IPS-11a (cell line): ENCODE data around the gene DHX9.
A peak's percentile ranks its signal among the peaks of the same experiment; 100 is the strongest.

Experiments
- H3K4me3 ChIP-seq: one replicate; pipeline ENCODE4 v1.5.1; 2013; ENCODE audit warnings: low read depth, low read length, control low read depth

The DHX9 gene

DNA sequence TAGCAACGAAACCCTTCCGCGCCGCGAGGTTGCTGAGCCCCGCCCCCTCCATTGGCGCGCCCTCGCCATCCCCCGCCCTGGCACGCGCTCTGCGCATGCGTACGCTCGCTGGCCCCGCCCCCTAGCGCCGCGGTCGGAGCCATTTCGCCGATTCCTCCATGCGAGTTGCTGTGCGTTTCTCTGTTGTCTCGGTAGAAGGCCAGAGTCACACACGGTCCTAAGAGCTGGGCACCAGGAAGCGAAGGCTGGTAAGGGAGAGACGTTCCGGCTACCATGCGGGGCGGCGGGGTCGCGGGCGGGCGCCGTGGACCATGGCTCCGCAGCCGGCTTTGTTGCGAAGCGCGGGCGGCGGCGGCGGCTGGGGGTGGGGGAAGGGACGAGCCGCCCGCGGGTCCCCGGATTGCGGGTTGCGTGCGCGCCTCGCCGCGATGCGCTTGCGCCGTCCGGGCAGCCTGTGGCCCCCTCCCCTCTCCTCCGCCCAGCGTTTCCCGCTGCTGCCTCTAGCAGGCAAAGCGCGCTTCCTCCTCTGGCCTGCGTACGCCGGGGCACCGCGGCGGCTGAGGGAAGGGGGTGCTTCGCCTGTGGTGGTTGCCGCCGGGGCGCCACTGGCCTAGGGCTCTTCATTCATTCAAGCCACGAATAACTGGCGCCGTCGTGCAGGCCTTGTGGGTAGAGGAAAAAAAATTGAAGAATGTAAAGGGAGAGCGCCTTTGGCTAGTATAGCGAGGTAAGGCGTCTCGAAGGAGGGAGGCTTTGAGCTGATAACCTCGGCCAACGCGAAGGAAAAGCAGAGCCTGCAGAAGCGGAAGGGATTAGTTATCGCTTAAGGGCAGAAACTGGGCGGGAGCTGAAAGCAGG lies at the start of gene DHX9:
Gene DHX9, plus strand, starts transcription at position 139 of the 858 bp plus-strand sequence. CDS start 3,220 bp downstream, outside the sequence.
- peak within 1 kb of the TSS; percentile 98 for H3K4me3 ChIP-seq

DNA sequence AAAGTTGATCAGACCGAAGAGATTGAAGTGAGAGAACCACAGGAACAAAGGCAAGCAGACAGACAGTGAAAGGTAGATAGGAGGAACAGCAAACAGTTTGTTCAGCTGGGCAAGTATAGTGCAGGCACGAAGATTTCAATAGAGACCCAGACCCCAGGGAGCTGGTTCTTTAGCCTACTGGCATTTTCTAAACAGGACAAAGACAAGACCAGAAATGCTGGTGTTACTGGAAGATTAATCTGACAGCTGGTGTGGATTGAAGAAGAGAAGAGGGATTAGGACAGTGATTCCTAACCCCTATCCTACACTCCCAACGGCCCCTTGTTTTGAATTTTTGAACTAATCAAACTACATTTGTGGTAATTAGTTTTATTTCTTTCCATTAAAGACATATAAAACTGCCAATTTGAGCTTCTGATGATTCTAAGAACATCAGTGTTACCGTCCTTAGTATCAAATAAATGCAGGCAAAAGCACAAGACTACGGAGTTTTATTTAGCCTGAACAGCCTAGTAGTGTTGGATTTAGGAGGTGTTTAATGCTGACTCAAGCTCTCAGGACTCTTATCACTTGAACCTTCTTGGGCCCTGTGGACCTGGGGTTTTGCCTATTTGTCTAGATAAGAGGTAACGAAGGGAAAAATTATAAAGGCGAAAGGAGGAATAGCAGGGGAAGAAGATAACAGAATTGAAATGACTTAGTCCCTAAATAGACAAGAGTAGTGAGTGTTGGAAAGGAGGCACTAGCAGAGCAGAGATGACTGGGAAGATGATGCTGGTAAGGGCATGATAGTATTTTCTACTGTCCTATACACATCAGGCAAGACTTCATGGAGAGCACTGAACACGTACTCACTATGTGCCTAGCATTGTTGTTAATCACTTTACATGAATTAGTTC lies 47.6 kb upstream of the DHX9 start:
- H3K4me3 ChIP-seq = no peak overlapping the region

DNA sequence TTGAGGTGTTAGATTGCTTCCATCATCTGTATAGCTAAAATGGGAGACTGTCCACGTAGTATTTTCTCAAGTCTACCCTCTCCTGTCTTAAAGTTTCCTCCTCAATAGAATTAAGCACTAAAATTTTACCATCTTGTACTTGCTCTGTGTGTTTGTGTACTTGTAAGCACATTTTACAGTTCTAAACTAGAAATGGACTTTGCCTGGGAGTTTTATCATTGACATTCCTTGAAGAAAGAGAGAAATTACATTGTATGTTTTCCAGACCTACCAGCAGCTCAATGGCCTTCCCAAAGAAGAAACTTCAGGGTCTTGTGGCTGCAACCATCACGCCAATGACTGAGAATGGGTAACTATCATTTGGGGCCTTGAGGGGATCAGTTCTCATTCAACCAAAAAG lies 45.1 kb upstream of the DHX9 start:
- no peak overlapping the region for H3K4me3 ChIP-seq

DNA sequence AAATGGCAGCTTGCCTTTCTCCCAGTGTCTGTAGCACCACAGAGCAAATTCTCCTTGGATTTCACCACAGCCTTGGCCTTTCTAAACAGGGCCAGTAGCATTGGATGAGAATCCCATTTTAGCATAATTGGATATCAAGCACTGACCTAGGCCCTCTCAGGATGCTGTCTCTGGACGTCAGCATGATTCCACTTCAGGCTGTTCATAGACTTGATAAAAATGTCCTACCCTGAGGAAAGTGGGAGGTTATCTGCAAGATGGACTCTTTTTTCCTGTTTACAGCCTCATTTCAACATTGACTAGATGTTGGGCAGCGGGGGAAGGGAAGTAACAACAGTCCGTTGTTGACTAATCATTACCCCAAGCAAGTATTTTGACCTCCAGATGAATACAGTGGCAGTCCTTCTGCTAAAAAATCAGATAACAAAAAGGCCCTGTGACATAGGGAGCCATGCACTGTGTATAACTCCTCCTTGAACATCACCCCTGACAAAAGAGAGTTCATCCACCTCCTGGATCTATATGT lies 44.4 kb upstream of the DHX9 start:
- no peak overlapping the region for H3K4me3 ChIP-seq

DNA sequence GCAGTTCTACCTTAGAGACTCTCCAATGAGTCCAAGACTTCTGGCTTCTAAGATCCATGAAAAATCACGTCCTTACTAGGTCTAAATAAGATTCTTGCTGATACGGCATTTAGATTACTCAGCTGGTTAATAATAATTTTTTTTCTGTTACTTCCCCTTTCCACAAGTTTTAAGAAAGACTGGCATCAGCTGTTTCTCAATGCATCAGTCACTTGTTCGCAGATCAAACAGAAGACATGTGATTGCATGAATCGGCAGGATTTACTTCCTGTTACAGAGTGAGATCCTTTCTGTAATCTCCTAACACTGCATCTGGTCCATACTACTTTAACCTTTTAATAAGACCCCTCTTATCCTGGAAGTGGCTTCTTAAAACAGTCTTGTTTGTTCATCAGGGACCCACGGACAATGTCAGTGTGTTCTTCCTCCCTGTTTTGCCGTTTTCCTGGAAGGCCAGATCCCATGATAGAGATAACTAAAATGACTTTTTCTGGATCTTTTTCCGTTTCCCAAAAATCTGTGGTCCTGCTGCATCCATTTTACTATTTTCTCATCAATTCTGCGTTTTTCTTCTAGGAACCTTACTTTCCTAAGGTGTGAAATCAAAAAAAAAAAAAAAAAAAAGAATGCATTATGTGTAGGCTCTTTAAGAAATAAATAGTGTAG lies 43.5 kb upstream of the DHX9 start:
- H3K4me3 ChIP-seq = no peak overlapping the region

DNA sequence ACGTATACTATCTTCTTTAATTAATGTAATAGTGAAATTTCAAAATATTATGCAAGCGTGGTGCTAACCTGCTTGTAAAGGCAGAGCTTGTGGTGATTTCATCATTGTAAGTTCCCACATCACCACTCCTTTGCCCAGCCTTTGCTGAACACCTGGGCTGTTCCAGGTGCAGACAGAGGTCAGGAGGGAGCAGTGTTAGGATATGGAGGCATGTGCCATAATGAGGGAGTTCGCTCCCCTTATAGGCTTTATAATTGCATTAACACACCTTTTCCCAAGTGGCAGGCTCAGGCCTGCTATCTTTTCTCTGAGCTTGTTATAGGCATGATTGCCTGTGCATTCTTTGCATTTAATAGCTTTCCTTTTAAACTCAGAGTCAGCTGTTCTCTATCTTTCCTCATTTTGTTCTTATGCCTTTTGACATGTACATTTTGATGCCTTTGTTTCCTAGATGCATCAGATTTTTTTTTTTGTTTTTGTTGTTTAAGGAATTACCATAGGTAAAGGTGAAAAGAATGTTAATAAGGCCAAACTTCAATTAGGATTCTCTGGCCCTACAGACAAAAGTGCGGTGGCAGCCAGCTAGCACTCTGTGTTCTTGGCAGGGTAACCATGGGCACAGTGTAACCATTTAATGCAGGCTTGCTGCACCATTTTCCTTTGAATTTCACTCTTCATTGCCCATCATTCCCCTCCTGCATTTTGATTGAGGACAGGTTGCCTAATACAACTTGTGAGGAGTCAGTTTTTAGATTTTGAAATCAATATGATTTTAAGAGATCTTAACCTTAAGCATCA lies 36.9 kb upstream of the DHX9 start:
- H3K4me3 ChIP-seq = no peak overlapping the region

DNA sequence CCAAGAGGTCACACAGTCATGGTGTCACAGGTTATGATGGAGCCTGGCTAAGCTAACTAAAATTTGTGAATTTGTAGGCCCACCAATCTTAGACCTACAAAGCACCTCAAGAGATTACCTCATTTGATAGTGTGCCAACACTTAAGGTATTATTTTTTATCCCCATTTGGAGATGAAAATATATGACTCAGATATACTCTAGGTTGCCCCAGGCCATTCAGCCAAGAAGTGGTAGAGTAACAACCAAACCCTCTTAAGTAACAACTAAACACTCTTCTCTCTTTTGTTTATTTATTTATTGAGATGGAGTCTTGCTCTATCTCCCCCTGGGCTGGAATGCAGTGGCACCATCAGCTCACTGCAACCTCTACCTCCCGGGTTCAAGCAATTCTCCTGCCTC lies 35.3 kb upstream of the DHX9 start:
- no peak overlapping the region for H3K4me3 ChIP-seq

DNA sequence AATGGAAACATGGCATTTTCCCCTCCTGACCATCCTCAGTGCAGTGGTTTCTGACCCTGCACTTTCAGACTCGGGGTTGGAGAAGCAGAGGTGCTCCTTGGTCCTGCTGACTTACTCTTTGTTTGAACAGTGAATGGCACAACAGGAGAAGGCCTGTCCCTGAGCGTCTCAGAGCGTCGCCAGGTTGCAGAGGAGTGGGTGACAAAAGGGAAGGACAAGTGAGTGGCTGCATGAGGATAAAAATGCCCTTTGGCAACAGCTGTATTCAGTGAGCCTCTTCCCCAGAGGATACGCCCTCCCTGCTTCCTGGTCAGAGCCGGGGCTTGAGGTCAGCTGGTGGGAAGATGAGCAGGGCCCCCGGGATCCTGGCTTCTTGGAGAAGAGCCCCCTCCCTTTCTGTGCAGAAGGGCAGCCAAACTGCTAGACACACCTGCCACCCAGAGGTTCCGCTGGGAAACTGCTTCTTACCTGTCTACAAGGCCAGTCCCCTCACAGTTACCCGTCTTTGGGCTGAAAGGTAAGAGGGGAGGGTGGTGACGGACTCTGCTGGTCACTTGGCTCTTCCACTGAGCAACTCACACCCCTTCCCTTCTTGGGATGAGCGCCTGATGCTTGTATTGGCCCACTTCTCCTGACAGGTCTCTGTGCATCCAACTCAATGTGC lies 33.0 kb upstream of the DHX9 start:
- no peak overlapping the region for H3K4me3 ChIP-seq

DNA sequence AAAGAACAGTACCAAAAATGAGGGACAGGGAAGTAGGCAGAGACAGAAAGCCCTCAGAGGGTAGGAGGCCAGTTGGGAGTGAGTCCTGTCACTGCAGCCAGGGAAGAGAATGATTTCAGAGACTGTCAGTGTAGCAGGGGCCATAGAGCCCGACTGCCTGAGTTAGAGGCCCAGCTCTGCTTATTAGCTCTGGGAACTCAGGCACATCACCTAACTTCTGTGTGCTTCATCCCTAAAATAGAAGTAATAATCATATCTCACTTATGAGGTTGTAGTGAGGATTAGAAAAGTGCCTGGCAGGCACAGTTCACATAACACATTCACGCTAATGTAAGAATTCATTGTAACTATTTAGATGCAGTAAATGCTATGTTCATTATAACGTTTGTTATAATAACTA lies 31.2 kb upstream of the DHX9 start:
- H3K4me3 ChIP-seq = no peak overlapping the region

DNA sequence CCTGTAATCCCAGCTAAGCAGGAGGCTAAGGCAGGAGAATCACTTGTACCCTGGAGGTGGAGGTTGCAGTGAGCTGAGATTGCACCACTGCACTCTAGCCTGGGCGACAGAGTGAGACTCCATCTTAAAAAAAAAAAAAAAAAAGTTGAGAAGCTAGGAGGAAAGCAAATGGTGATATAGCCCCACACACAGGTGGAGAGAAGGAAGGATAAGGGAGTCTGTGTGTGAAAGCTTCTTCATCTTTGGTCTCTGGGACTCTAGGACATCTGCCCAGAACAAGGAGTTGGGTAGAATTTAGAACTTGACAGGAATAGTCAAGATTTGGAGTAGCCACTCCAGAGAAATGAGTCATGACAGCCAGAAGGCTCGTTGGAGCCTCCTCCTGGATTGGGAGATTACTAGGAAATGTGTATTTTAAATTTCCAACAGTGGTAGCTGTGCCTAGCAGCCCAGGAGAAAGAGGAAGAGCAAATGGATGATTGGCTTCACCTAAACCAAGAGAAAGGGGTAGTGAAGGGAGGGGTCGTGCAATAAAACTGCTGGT lies 29.7 kb upstream of the DHX9 start:
- no peak overlapping the region for H3K4me3 ChIP-seq

DNA sequence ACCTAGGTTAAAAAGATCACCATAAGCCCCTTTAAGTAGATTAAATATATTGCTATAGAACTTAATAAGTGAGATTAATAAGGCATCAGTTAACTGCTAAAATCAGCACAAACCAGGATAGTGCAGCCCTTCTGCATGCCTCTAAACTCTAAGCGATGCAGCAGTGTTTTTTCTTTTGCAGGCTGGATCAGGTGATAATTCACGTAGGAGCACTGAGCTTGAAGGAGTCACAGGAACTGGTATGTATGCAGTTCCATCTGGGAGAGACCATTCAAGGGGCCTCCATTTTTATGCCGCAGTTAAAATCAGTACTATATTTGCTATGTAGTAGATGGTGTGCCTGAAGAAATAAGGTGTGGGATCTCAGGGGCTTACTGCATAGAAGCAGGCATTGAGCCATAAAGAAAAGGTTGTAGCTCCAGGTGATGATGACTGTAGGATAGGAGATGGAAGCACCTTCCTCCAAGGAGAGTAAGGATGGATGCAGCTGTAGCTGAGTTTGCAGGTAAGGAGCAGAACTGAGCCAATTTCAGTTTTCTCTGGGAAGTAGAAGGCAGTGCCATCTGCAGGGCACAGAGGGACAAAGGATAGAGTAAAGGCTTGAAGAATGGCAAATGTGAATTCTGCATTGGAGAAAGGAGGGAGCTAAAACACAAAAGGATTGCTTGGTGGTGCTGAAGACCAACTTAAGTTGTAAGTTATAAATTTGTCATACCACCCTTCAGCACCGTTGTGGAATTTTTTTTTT lies 27.0 kb upstream of the DHX9 start:
- H3K4me3 ChIP-seq = no peak overlapping the region

DNA sequence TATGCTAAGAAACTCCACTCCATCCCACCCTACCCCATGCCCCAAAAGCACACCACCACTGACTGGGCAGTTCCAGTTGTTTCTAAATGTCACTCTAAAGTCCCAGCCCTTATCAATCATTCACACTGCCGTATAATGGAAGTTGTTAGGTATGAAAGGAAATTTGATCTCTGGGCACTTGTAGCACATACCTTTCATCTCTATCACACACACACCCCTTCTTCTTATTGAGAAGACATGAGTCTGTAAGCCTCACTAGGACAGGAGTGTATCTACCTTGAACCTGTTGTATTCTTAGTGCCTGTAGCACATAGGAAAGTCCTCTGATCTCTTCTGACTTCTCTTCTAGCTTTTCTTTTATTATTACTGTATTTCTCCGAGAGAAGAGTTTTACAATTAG lies 22.3 kb upstream of the DHX9 start:
- H3K4me3 ChIP-seq = no peak overlapping the region

DNA sequence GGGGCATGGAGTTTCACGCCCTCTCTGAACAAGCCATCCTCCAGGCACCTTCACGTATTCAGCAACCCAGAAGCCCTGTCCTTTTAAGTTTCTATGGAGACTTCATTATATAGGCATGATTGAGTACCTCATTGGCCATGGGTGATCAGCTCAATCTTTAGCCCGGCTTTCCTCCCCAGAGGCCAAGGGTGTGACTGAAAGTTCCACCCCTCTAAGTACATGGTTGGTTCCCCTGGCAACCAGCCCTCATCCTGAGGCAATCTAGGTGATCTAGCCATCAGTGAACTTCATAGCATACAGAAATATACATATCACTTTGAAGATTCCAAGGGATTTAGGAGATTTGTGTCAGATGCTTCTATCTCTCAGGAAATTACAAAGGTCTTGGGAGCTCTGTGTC lies 21.3 kb upstream of the DHX9 start:
- H3K4me3 ChIP-seq = no peak overlapping the region

DNA sequence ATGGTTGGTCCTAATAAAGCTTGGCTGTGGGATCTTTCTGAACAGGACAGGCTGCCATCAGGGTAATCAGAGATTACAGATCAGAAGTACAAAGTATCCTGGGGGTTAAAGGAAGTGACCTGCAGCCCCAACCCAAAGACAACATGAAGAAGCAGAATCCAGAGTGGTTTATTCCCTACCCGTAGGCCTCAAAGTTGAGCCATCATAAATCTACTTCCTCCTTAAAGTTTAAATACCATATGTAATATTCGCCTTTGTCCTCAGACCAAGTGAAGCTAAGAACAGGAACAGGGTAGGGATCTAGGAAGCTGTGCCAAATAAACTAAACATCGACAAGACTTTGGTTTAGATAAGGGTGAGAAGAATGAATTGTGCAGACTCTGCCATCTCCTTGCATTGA lies 15.9 kb upstream of the DHX9 start:
- H3K4me3 ChIP-seq = no peak overlapping the region

DNA sequence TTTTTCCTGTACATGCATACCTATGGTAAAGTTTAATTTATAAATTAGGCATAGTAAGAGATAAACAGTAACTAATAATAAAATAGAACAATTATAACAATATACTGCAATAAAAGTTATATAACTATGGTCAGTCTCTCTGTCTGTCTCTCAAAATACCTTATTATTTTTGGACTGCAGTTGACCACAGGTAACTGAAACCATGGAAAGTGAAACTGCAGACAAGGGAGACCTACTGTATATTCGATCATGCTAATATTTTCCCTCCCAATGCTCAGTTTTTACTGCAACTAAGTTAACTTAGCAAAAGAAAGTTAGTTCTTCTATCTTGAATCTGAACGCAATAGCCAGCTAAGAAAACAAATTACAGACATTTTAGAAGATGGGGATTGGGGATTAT lies 12.3 kb upstream of the DHX9 start:
- no peak overlapping the region for H3K4me3 ChIP-seq

DNA sequence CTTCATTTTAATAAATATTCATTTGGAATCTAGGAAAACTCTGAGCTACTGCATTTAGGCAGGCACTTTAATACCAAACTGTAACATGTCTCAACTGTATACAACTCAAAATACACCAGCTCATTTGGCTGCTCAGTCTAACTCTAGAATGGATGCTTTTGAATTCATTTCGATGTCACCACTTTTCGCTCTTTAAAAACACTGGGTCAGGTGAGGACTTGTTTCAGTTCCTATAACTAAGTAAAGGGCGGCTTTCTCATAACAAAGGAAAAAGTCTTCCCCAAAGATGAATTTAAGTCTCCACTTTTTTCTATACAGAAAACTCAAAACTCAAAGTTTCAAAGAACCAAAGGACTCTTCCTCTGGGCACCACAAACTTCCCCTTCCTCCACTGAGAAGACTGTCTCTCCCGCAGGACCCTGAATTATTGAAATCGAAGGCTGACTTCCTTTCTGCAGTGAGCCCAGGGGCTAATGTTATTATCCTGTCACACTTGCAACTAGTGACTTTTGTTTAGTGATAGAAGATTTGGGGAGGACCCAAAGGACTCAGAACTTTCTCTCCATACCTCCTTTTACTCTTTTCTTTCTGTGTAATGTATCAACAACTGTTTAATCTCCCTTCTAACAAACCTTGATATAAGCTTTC lies 9.7 kb upstream of the DHX9 start:
- H3K4me3 ChIP-seq = no peak overlapping the region

DNA sequence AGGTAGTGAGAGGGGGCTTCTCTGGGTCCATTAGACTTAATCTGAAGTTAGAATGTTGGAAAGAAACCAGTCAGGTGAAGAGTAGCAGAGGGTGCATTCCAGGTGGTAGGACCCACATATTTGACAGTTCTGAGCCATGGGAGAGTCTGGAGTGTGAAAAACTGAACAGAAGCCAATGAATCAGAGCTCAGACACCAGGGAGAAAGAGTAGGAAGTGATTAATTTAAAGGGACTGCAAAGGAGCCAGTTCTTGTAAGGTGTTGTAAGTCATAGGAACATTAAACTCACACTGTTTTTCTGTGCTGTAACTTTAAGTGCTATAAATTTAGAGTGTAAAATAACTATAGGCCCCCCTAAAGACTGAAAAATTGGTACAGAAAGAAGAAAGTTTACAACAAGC lies 5.9 kb upstream of the DHX9 start:
- no peak overlapping the region for H3K4me3 ChIP-seq

DNA sequence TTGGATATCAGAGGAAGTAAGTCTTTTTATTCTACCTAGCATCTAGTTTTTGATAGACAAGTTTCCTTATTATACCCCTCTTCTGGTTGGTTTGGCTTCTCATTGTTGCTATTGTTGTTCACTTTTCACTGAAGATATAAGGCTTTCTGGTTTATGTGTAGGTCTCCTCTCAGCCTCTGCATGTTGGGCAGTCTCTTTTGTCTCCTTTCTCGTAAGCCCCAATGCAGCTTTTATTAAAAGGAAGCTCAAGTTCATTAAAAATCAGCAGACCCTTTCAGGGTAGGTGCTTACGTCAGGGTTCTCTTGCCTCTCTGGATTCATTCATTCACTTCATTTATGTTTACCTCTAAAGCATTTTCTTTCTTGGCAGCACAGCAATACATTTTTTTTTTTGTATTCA lies 4.8 kb upstream of the DHX9 start:
- no peak overlapping the region for H3K4me3 ChIP-seq
